ENCODE measurements around the gene PHOX2B.

PHOX2B gene

DNA sequence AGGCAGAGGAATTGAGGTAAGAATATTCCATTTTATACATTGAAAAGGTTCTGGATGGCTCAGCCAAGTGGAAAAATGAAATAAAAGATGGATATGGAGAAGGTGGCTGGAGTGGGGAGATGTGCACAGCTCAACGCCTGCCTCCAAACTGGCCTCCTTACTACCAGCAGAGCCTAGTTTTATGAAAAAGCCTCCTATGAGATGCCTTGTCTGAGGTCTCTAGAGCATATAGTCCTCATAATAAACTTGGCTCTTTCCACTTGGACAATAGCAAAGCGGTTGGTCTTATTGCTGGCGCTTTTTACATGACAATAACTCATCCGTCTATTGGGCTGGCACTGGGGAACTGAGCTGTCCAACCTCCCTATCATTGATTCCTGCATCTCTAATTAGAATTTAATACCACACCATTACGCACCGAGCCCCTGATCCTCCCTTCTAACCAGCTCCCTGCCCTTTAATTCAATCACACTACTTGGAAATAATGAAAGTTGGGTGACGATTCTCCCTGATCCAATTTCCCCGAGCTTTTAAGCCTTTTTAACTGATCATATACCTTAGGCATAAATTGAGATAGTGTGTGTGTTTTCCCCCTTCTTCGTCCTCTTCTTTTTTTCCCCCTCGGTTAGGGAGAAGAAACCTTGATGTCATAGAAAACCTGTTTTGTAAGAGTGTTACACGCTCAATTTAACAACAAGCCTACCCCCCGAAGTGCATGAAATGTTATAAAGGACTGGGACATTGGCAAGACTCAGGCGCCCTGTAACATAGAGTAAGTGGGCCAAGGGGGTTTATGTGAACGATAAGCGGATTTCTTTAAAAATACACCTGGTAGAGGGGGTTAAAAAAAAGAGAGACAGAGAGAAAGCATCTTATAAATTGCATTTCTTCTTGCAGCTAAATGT, at the start of gene PHOX2B:
PHOX2B (minus strand) TSS at position 155 of the 905 bp plus-strand sequence; CDS start at position 40, 115 bp downstream.
- DNase-seq (ENCODE audit: low read depth in 2 of 2): no peak

DNA sequence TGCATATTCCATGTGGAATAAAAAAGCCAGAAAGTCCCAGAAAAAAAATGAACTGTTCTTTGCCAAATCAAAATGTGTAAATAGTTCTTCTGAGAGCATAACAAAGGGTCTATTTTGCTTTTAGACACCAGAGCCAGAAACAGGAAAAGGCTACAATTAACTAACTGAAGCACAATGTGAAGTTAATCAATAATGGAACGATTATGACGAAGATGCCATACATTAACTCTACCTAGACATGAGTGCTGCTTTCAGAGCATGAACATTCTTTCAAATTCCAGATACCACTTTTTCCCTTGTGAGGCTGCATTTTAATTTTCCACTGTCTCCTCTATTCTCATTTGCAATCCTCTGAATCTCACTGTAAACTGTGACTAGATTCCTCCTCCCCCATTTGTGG, 48.7 kb upstream of the PHOX2B start:
- DNase-seq (ENCODE audit: low read depth in 2 of 2): no peak

- no peak for DNase-seq (ENCODE audit: low read depth in 2 of 2)
Measured at GRCh38 chr4:41796545-41797210, 48.2 kb upstream of the PHOX2B start.

GRCh38 chr4:41795796-41796385, 47.4 kb upstream of the PHOX2B start:
- DNase-seq (ENCODE audit: low read depth in 2 of 2): no peak

DNA sequence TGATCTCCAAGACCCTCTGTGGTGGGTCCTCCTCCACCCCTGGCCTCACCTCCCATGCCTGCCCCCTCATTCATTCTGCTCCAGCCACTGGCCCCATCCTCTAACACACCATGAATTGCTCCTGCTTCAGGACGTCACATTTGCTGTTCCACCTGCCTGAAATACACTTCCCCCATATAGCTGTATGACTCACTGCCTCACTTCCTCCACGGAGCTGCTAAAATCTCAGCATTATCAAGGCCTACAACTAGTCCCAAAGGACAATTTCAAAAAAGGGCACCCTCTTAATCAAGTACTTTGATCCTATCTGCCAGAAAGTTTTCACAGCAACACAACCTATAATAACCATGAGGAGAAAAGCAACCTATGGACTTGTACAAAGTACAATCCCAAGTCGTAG, 43.6 kb upstream of the PHOX2B start:
- DNase-seq (ENCODE audit: low read depth in 2 of 2): no peak

DNA sequence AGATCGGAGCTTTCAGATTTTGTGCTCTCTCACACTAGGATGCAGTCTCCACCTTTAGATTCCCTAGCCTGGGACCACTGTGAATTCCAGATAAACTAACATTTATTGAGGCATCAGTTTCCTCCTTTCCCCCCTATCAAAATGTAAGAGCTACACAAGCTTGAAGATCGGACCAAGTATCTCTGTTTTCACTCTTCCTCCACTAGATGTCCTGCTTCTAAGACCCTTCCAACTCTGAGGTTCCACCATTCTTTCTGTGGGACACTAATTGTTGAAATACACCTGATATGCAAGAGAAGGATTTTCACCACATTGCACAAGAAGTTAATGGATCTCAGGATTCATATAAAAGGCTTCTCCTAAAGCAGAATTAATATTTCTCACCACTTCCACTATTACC, 43.0 kb upstream of the PHOX2B start:
- DNase-seq (ENCODE audit: low read depth in 2 of 2): no peak

DNA sequence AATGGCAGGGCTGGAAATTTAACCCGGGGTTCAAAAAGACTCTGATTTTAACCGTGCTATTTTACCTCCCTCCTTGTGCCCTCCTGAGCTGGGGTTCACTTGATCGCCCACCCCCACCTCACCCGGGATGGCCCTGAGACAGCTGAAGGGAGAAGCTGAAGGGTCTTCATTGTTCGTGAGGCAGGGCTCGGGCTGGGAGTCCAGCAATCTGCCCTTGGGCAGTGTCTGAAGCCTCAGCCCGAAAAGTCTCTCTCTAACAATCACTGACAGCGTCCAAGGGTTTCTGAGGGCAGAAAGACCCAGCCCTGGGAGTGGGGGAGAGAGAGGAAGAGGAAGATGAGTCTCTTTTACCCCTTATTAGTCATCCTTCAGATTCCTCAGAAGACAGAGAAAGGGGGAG, 39.4 kb upstream of the PHOX2B start:
- no peak for DNase-seq (ENCODE audit: low read depth in 2 of 2)

DNA sequence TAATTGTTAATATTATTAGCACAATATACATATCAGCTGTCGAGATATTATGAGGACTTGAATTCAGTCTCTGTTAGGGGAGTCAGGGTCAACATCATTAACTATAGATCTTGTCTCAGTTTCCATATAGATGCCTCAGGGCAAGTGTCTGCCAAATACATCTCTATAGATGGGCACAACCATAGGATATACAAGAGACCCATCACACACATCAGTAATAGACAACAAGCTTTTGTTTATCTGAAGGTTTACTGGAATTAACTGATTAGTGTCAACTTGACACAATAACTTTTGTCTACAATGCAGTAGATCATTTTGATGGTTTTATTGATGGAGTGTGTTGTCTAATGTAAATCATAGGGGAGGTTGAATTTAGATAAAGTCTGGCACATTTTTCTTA, 37.1 kb upstream of the PHOX2B start:
- DNase-seq (ENCODE audit: low read depth in 2 of 2): no peak

DNA sequence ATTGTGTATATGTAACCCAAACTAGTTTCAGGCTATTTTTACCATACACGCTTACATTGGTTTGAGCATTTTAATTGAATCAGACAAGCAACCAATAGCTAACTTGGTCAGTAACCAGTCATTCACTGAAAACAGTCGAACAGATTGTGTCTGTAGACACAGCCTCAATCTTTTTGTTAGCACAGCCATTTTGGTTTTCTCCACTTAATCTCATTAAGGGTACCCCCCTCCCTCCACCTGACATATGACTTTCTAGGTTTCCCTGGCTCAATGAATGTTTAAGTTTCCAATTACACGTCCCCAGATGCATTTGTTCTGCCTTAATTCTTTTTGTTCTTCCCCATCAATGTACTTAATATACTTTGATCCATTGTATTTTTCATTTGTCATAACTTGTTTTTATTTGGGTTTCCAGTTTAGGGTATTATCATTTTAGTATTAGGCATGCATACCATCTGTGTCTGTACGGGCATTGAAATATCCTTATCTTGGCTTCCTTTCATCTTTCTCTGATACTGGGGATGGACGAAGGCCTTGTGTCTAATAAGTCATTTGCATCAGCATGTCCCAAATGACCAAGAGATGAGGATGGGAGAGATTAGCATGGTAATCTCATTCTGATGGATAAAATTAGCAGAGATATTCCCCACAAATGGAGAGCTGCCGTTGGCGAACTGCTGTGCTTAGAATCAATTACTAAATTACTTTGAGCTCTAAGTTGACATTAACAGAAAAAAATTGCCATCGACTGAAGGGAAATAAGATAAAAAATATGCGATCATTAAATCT, 35.9 kb upstream of the PHOX2B start:
- DNase-seq (ENCODE audit: low read depth in 2 of 2): no peak

DNA sequence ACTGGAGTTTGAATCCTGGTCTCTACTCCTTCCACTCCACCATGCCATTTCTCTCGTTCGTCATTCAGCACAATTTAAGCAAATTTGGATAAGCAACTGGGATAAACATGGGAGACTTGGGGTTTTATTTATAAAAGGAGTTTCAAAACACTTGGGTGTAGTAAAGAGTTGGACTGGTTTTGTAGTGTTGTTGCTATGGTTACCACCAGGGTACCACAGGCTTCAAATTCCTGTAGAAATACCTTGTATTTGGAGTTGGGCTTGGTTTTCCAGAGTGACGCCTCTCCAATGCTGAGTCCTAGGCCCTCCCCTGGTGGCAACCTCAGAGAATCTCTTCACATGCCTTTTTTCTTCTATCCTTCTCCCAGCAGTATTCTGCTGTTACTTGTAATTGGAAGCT, 27.9 kb upstream of the PHOX2B start:
- no peak for DNase-seq (ENCODE audit: low read depth in 2 of 2)

DNA sequence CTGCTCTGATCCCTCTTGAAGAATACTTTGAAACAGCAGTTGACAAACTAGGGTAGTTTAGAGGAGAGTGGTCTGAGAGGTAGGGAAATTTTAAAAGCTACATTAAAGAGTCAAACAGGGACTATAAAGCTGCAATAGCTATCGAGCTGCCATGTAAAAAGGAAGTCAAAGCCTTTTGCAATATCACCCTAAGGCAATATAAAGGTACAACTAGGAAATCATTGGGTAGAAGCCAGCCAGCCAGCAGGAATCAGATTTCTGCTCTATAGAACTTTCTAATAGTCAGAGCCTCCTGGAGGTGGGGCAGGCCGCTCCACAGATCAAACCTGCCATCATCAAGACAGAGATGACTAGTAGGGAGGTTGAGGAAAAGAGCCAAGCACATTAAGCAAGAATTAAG, 15.2 kb upstream of the PHOX2B start:
- no peak for DNase-seq (ENCODE audit: low read depth in 2 of 2)

- DNase-seq (ENCODE audit: low read depth in 2 of 2): no peak
Measured at GRCh38 chr4:41758884-41759283, 10.4 kb upstream of the PHOX2B start.

DNA sequence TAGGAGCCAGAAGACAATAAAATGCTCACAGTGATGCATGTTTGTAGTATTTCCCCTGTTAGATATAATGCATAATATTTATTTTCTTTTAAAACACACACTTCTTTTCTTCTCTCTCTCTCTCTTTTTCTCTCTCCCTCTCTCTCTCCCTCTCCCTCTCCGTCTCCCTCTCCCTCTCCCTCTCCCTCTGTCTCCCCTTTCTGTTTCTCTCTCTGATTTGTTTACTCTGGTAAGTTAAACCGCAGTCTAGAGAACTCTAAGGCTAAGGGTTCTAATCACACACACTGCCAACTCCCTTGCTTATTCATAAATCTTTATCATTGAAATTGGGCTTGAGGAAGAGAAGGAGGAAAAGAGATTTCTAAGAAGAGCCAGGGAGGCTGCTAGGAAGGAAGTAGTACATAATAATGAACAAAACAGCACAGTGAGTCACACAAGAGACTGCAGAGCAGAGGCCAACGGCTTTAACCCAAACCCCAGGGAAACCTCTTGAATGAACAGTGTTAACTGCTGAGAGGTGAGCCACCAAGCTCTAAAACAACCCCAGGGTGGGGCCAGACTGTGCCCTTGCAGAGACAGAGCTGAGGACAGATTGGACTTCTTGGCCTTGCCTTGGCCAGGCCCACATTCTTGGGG, 9.1 kb upstream of the PHOX2B start:
- no peak for DNase-seq (ENCODE audit: low read depth in 2 of 2)

DNA sequence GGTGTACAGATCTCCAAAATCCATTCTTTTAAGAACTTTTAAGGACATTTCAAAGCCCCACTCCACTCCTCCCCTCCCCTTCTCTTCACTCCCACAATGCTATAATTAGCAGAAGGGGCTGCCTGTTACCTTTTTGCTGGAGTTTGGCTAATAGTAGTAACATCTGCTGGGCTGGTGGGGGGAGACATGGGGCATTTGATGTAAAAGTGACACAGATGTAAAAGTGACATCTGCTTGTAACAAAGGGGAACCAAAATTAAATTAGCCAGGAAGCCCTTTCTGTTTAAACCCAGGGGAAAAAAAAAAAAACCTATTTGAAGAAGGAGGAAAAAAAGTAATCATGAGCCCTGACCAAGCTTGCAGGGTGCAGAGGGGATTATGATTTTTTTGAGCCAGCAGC, 5.4 kb upstream of the PHOX2B start:
- no peak for DNase-seq (ENCODE audit: low read depth in 2 of 2)

- no peak for DNase-seq (ENCODE audit: low read depth in 2 of 2)
Measured at GRCh38 chr4:41752081-41752836, 3.7 kb upstream of the PHOX2B start.

DNA sequence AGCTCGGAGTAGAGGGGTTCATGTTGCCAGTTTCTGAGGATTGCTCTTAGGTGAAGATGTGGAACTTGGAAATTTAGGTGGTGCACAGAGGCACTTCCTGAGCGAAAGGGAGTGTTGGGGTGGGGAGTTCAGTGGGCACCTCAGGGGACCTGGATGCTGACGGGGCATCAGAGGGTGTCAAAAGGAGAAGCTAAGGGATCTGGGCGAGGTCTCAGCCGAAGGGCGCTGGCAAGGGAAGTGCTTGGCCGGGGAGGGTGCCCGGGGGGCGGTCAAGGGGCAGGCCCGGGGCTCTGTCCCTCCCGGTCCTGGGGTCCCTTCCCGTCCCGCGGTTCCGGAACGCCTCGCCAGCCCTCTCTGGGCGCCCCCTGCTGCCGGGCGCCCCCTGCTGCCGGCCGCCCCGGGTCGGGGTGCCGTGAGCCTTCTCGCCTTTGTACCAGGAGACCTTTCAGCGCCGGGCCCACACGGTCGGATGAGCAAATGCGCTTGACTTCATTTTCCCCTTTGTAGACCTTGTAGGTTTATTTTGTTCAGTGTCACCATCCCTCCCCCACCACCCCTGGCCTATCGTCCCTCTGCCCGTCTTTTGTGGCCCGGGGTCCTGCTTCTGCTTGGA, 3.0 kb upstream of the PHOX2B start:
- no peak for DNase-seq (ENCODE audit: low read depth in 2 of 2)

- DNase-seq (ENCODE audit: low read depth in 2 of 2): no peak
Measured at GRCh38 chr4:41750626-41751448, 2.3 kb upstream of the PHOX2B start.

DNA sequence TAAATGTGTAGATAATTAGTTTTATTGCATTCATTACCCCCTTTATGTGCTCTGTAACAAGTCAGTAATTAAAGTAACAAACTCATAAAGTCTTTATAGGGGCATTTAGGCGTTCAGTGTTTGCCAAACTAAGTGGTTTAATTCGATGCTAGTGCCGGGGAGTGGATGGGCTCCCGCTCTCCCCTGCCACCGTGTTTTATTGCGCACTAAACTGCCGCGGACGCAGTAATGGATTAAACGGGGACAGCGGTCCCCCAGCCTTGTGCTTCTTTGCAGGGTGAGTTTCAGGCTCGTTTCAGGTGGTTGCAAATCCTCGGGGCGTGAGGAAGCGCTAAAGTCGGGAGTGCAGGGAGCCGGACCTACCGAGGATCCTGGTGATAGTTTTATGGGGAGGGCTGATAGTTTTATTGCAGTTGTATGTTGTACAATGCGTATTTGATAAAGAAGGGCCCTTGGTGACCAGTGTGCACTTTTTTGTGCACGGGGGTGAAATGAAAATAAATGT, 1.6 kb upstream of the PHOX2B start:
- no peak for DNase-seq (ENCODE audit: low read depth in 2 of 2)

GRCh38 chr4:41749631-41750039, 1.1 kb upstream of the PHOX2B start:
- DNase-seq (ENCODE audit: low read depth in 2 of 2): no peak

Data from stimulated activated CD4-positive, alpha-beta T cell treated with anti-CD3 and anti-CD28 coated beads, Interleukin-12 subunit alpha, Interleukin-12 subunit beta, amount 100 ng/mL, for 24 hours (primary cell).